Endothelial cell of umbilical vein (primary cell): ENCODE measurements around the gene AKAP6. TPM values are rescaled to one million over a fixed set of nuclear protein-coding genes. Genes with fewer than 3 reads are reported as not detected.

Experiments
- BruUV-seq: library from RNA; stranded (reverse); fragments of 400-500 nt; replicated peaks from 2 replicates; lab custom pipeline; 2021; lab: Mats Ljungman, UMichigan
- CTCF ChIA-PET: fragments of 300-600, 350-600 bp; sonication (Branson Sonifier 250); formaldehyde crosslinking; loops from one replicate; lab custom pipeline; 2021; ENCODE audit warnings: antibody characterized with exemption, inconsistent platforms; lab: Charles Lee
- POLR2A ChIA-PET: fragments of 300-600, 350-600 bp; sonication (Branson Sonifier 250); formaldehyde crosslinking; loops from one replicate; lab custom pipeline; 2021; ENCODE audit warnings: antibody characterized with exemption, inconsistent platforms; lab: Charles Lee
- DNase-seq: peaks from one replicate; pipeline ENCODE4 v3.0.0-alpha.2; 2011; ENCODE audit warnings: low read depth, low spot score
- FAIRE-seq: peaks from 2 replicates; lab custom pipeline; 2011; peaks lifted over from hg19 to GRCh38; lab: Jason Lieb, UNC
- H2AFZ ChIP-seq: 2 replicates; pipeline ENCODE4 v1.6.0; 2012; ENCODE audit warnings: low read depth, low read length, control low read depth, inconsistent platforms
- H3K27ac ChIP-seq: 2 replicates; pipeline ENCODE4 v1.5.1; 2011; ENCODE audit warnings: low read depth, mild to moderate bottlenecking, control low read depth, low read length, moderate library complexity; ENCODE audit not compliant: insufficient read depth
- H3K27me3 ChIP-seq, 2 experiments: 2 replicates each; pipeline versions ENCODE4 v1.6.0 to v1.6.1; 2011; ENCODE audit warnings: low read length in 2 of 2, mixed read lengths in 1 of 2; ENCODE audit not compliant: control insufficient read depth in 2 of 2, insufficient read depth in 2 of 2
- H3K36me3 ChIP-seq, 2 experiments: 2 replicates in 1 of 2; 3 replicates in 1 of 2; pipeline ENCODE4 v1.5.1; 2011; ENCODE audit warnings: low read length in 2 of 2, mild to moderate bottlenecking in 1 of 2, moderate library complexity in 1 of 2; ENCODE audit not compliant: control insufficient read depth in 2 of 2, insufficient read depth in 2 of 2; ENCODE audit errors: extremely low read depth in 1 of 2
- H3K4me1 ChIP-seq: 3 replicates; pipeline ENCODE4 v1.5.1; 2011; ENCODE audit warnings: mild to moderate bottlenecking, low read length; ENCODE audit not compliant: control insufficient read depth, insufficient read depth; ENCODE audit errors: extremely low read depth
- H3K4me2 ChIP-seq: 2 replicates; pipeline ENCODE4 v1.6.1; 2011; ENCODE audit warnings: low read length, control low read depth, mixed read lengths; ENCODE audit not compliant: insufficient read depth
- H3K4me3 ChIP-seq, 3 experiments: fragments of 200-600 bp in 1 of 3; sonication (generic), shearing (Covaris generic) in 1 of 3; replicated peaks in 1 of 3; 2 replicates each; pipeline ENCODE4 v1.5.1; 2011 to 2016; ENCODE audit warnings: control low read depth in 3 of 3, low read length in 3 of 3, mild to moderate bottlenecking in 2 of 3, inconsistent platforms in 1 of 3, low read depth in 1 of 3, moderate library complexity in 1 of 3; ENCODE audit not compliant: insufficient read depth in 1 of 3
- H3K79me2 ChIP-seq: 2 replicates; pipeline ENCODE4 v1.6.0; 2012; ENCODE audit warnings: low read length, inconsistent platforms; ENCODE audit not compliant: control insufficient read depth, insufficient read depth
- H3K9ac ChIP-seq: replicated peaks from 2 replicates; pipeline ENCODE3; 2011; ENCODE audit warnings: low read length, control low read depth; ENCODE audit not compliant: insufficient read depth; ENCODE audit errors: extremely low read depth
- H3K9me1 ChIP-seq: replicated peaks from 3 replicates; pipeline ENCODE4 v1.6.0; 2011; ENCODE audit warnings: mild to moderate bottlenecking, low read length; ENCODE audit not compliant: control insufficient read depth, insufficient read depth; ENCODE audit errors: extremely low read depth
- H3K9me3 ChIP-seq: replicated peaks from 2 replicates; pipeline ENCODE4 v1.5.1; 2012; ENCODE audit warnings: low read length, inconsistent platforms; ENCODE audit not compliant: control insufficient read depth, insufficient read depth
- H4K20me1 ChIP-seq: replicated peaks from 2 replicates; pipeline ENCODE3; 2011; ENCODE audit warnings: mild to moderate bottlenecking, low read length; ENCODE audit not compliant: control insufficient read depth, insufficient read depth; ENCODE audit errors: extremely low read depth
- EZH2 ChIP-seq: IDR thresholded peaks from 2 replicates; pipeline ENCODE4 v1.6.1; 2012; ENCODE audit warnings: borderline replicate concordance, low read depth, mild to moderate bottlenecking, moderate library complexity, low read length, inconsistent platforms; ENCODE audit not compliant: severe bottlenecking
- FOS ChIP-seq: IDR thresholded peaks from 2 replicates; pipeline ENCODE4 v1.6.1; 2011; ENCODE audit warnings: mild to moderate bottlenecking, low read length, moderate library complexity, borderline replicate concordance; ENCODE audit not compliant: insufficient read depth
- GATA2 ChIP-seq: IDR thresholded peaks from 2 replicates; pipeline ENCODE4 v1.7.0; 2011; ENCODE audit warnings: low read depth, mild to moderate bottlenecking, moderate library complexity, mixed read lengths, low read length; ENCODE audit not compliant: insufficient read length, insufficient read depth
- JUN ChIP-seq: IDR thresholded peaks from 2 replicates; pipeline ENCODE4 v1.6.1; 2011; ENCODE audit warnings: borderline replicate concordance, low read depth; ENCODE audit not compliant: insufficient read length, insufficient read depth
- MYC ChIP-seq: IDR thresholded peaks from one replicate; pipeline ENCODE4 v1.6.1; 2011; ENCODE audit warnings: mild to moderate bottlenecking, low read depth, low read length
- POLR2A ChIP-seq: IDR thresholded peaks from 2 replicates; pipeline ENCODE4 v1.6.1; 2012; ENCODE audit warnings: low read depth, mild to moderate bottlenecking, control low read depth, low read length
- POLR2AphosphoS5 ChIP-seq: IDR thresholded peaks from 2 replicates; pipeline ENCODE4 v1.6.1; 2012; ENCODE audit warnings: low read depth, mild to moderate bottlenecking, control low read depth, low read length, moderate library complexity; ENCODE audit not compliant: insufficient read depth
- dilution Hi-C: fragments of 300-500 bp; cut with MboI; formaldehyde crosslinking; loops from one replicate; pipeline ENCODE4 v1.15.0; 2019; ENCODE audit warnings: low sequenced_read_pairs; ENCODE audit not compliant: extremely low pct_ligation_motif_present
- intact Hi-C: fragments of 100-400 bp; cut with micrococcal nuclease; formaldehyde crosslinking; loops from one replicate; pipeline ENCODE4 v1.10.0; 2022
- polyA plus RNA-seq, 4 experiments: library from polyadenylated mRNA; depleted of rRNA in 3 of 4; stranded (reverse) in 3 of 4; unstranded in 1 of 4; fragments of >200 nt; gene quantifications; 2 replicates each; pipeline versions ENCODE4 v1.2.1 to v1.2.3, GENCODE V29; 2011 to 2012; ENCODE audit warnings: missing spikeins in 1 of 4
- total RNA-seq: library from RNA; stranded (reverse); gene quantifications from 2 replicates; pipeline ENCODE4 v1.2.3, GENCODE V29; 2021
- TF ChIP-seq, protein P1 (sequence below): IDR thresholded peaks from 2 replicates; pipeline ENCODE4 v1.6.1; 2011; ENCODE audit not compliant: insufficient read depth, insufficient read length
- TF ChIP-seq, protein P2 (sequence below), 2 donors: IDR thresholded peaks; 1 replicate in 1 of 2; 2 replicates in 1 of 2; pipeline ENCODE4 v1.5.1; 2011; ENCODE audit warnings: low read length in 2 of 2, mild to moderate bottlenecking in 2 of 2, moderate library complexity in 2 of 2, control low read depth in 1 of 2, inconsistent platforms in 1 of 2, low read depth in 1 of 2; ENCODE audit not compliant: insufficient read depth in 1 of 2; ENCODE audit errors: extremely low read depth in 1 of 2

AKAP6 gene
- total and polyA plus RNA-seq, 2 donors (not counting 3 experiments of a cell fraction or from before 2014, with no cell fraction given), result 0.03 to 0.49 TPM

DNA sequence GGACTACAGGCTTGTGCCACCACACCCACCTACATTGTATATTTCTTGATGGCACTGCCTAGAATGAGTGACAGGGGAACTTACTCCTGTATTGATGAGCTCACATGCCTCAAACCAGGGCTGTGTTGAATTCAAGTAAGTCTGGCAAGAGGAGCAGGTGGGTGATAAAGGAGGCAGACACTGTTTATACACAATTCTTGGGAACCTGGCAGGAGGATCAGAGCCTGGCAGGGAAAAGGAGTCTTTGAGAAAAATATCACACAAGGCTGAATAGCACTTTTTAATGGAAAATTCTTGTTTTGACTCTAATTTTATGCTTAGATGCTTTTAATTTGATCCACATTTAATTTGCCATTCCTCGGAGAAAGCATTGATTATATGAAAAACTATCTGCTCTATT, 316.5 kb downstream of the AKAP6 start:
- no peak overlapping the region for H3K9ac ChIP-seq
- ChIA-PET POLR2A (no interaction called here), CTCF (no interaction called here)
- no peak overlapping the region for H2AFZ ChIP-seq
- H3K9me1 ChIP-seq, result no peaks in the 10 kb centered on the region
- FAIRE-seq, result no peak
- BruUV-seq, result no TSS peak
- no peaks in the 10 kb centered on the region for H4K20me1 ChIP-seq
- H3K9me3 ChIP-seq, result no peaks in the 10 kb centered on the region
- intact Hi-C loops, result no loop called here
- no peak overlapping the region for H3K27ac ChIP-seq
- peaks cover 0 to 2% of the 10 kb centered on the region in 2 experiments for H3K27me3 ChIP-seq
- no peaks in the 10 kb centered on the region for H3K36me3 ChIP-seq
- H3K4me3 ChIP-seq, result no peak overlapping the region
- H3K79me2 ChIP-seq, result no peaks in the 10 kb centered on the region
- no peak for DNase-seq
- H3K4me2 ChIP-seq, result no peak overlapping the region
- no peak for TF ChIP-seq EZH2
- TF ChIP-seq, protein P1, sequence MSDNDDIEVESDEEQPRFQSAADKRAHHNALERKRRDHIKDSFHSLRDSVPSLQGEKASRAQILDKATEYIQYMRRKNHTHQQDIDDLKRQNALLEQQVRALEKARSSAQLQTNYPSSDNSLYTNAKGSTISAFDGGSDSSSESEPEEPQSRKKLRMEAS, result no peak
- TF ChIP-seq POLR2AphosphoS5, result no peak
- TF ChIP-seq, protein P2, sequence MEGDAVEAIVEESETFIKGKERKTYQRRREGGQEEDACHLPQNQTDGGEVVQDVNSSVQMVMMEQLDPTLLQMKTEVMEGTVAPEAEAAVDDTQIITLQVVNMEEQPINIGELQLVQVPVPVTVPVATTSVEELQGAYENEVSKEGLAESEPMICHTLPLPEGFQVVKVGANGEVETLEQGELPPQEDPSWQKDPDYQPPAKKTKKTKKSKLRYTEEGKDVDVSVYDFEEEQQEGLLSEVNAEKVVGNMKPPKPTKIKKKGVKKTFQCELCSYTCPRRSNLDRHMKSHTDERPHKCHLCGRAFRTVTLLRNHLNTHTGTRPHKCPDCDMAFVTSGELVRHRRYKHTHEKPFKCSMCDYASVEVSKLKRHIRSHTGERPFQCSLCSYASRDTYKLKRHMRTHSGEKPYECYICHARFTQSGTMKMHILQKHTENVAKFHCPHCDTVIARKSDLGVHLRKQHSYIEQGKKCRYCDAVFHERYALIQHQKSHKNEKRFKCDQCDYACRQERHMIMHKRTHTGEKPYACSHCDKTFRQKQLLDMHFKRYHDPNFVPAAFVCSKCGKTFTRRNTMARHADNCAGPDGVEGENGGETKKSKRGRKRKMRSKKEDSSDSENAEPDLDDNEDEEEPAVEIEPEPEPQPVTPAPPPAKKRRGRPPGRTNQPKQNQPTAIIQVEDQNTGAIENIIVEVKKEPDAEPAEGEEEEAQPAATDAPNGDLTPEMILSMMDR (IDR thresholded peaks at IDR 0.05; ENCODE audit: extremely low read depth in 1 of 2, insufficient read depth in 1 of 2, low read depth in 1 of 2, low read length in 2 of 2), result no peak
- TF ChIP-seq JUN, result no peak
- no peak for TF ChIP-seq MYC
- no peak for TF ChIP-seq POLR2A
- TF ChIP-seq GATA2, result no peak
- no peak for TF ChIP-seq FOS
- no peaks in the 10 kb centered on the region for H3K4me1 ChIP-seq
- dilution Hi-C loops, result no loop called here
